ENCODE results near the gene SFTPB.

GRCh38 chr2:85682378-85682777, 14.4 kb upstream of the SFTPB start:
- TF ChIP-seq ZNF384 (IDR thresholded peaks at IDR 0.05) (no peak), TARDBP (IDR thresholded peaks at IDR 0.05) (no peak), FOXK2 (IDR thresholded peaks at IDR 0.05) (no peak), SP1 (IDR thresholded peaks at IDR 0.05) (no peak), FOXM1 (IDR thresholded peaks at IDR 0.05; ENCODE audit: borderline replicate concordance) (no peak), BHLHE40 (IDR thresholded peaks at IDR 0.05; ENCODE audit: borderline replicate concordance) (no peak), SUZ12 (IDR thresholded peaks at IDR 0.05) (no peak), NFRKB (IDR thresholded peaks at IDR 0.05) (no peak)
- TF ChIP-seq, protein P1, sequence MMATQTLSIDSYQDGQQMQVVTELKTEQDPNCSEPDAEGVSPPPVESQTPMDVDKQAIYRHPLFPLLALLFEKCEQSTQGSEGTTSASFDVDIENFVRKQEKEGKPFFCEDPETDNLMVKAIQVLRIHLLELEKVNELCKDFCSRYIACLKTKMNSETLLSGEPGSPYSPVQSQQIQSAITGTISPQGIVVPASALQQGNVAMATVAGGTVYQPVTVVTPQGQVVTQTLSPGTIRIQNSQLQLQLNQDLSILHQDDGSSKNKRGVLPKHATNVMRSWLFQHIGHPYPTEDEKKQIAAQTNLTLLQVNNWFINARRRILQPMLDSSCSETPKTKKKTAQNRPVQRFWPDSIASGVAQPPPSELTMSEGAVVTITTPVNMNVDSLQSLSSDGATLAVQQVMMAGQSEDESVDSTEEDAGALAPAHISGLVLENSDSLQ (IDR thresholded peaks at IDR 0.05), result no peak
